GM23338 (cell line): ENCODE results near the gene ZNF665. TPM values are rescaled to one million over a fixed set of nuclear protein-coding genes. Genes with fewer than 3 reads are reported as not detected.
"Not testable (repeated sequence)": the region's sequence is repeated elsewhere in the genome, so short reads cannot be mapped to it uniquely, and the experiment has no call there.

ENCODE experiments used
- ATAC-seq: fragments of 200-7000 bp; cut with Tn5 transposase; 3 replicates; pipeline ENCODE4 v1.9.1; 2020
- DNase-seq: peaks from one replicate; pipeline ENCODE4 v3.0.0-alpha.2; 2015; ENCODE audit warnings: low spot score
- H2AFZ ChIP-seq: fragments of 200-600 bp; sonication (generic); 2 replicates; pipeline ENCODE4 v1.8.0; 2016; ENCODE audit warnings: antibody characterized with exemption, mild to moderate bottlenecking, moderate library complexity
- H3F3A ChIP-seq: fragments of 200-600 bp; sonication (generic); replicated peaks from 2 replicates; pipeline ENCODE4 v1.8.0; 2017; ENCODE audit warnings: antibody characterized with exemption, mixed run types, low read depth
- H3K27ac ChIP-seq: fragments of 200-600 bp; sonication (generic); 2 replicates; pipeline ENCODE4 v1.6.1; 2016; ENCODE audit warnings: low read depth
- H3K27me3 ChIP-seq: fragments of 200-600 bp; sonication (generic); 2 replicates; pipeline ENCODE4 v1.8.0; 2016; ENCODE audit warnings: mild to moderate bottlenecking, mixed run types, moderate library complexity; ENCODE audit not compliant: insufficient read depth
- H3K36me3 ChIP-seq: fragments of 200-600 bp; sonication (generic); 2 replicates; pipeline ENCODE4 v1.8.0; 2016; ENCODE audit warnings: mild to moderate bottlenecking; ENCODE audit not compliant: insufficient read depth
- H3K4me1 ChIP-seq: fragments of 200-600 bp; sonication (generic); 2 replicates; pipeline ENCODE4 v1.8.0; 2016; ENCODE audit warnings: mild to moderate bottlenecking, moderate library complexity; ENCODE audit not compliant: insufficient read depth
- H3K4me2 ChIP-seq: fragments of 200-600 bp; sonication (generic); 2 replicates; pipeline ENCODE4 v1.7.1; 2017; ENCODE audit warnings: mixed run types
- H3K4me3 ChIP-seq: fragments of 200-600 bp; sonication (generic); 2 replicates; pipeline ENCODE4 v1.6.1; 2016; ENCODE audit warnings: mixed run types
- H3K79me2 ChIP-seq: fragments of 200-600 bp; sonication (generic); replicated peaks from 2 replicates; pipeline ENCODE4 v1.8.0; 2017; ENCODE audit warnings: mild to moderate bottlenecking; ENCODE audit not compliant: insufficient read depth
- H3K9me2 ChIP-seq: fragments of 200-600 bp; sonication (generic); 2 replicates; pipeline ENCODE4 v1.8.0; 2017; ENCODE audit not compliant: insufficient read depth
- H4K20me1 ChIP-seq: fragments of 200-600 bp; sonication (generic); replicated peaks from 2 replicates; pipeline ENCODE4 v1.8.0; 2017; ENCODE audit warnings: mild to moderate bottlenecking; ENCODE audit not compliant: insufficient read depth
- H3K27ac Mint-ChIP-seq: 2 replicates; pipeline ENCODE4 v1.8.0; 2020; ENCODE audit warnings: inconsistent platforms, mild to moderate bottlenecking, moderate library complexity, mixed read lengths
- H3K27me3 Mint-ChIP-seq: 3 replicates; pipeline ENCODE4 v1.8.0; 2022; ENCODE audit warnings: low read depth, mild to moderate bottlenecking, moderate library complexity, mixed read lengths, inconsistent platforms; ENCODE audit not compliant: insufficient read depth, poor library complexity
- H3K36me3 Mint-ChIP-seq: 3 replicates; pipeline ENCODE4 v1.8.0; 2021; ENCODE audit warnings: low read depth, mild to moderate bottlenecking, inconsistent platforms, moderate library complexity, mixed read lengths
- H3K4me1 Mint-ChIP-seq: 3 replicates; pipeline ENCODE4 v1.8.0; 2020; ENCODE audit warnings: mild to moderate bottlenecking, inconsistent platforms, mixed read lengths
- H3K4me3 Mint-ChIP-seq: 3 replicates; pipeline ENCODE4 v1.8.0; 2021; ENCODE audit warnings: moderate library complexity, mild to moderate bottlenecking, inconsistent platforms, mixed read lengths
- H3K9me3 Mint-ChIP-seq: 3 replicates; pipeline ENCODE4 v1.8.0; 2020; ENCODE audit warnings: moderate library complexity, mild to moderate bottlenecking, inconsistent platforms, mixed read lengths
- EZH2 ChIP-seq: fragments of 200-600 bp; sonication (generic); IDR thresholded peaks from one replicate; pipeline ENCODE4 v1.8.0; 2017; ENCODE audit warnings: antibody characterized with exemption, mild to moderate bottlenecking, low read depth; ENCODE audit not compliant: unreplicated experiment
- JUNB ChIP-seq: IDR thresholded peaks from one replicate; pipeline ENCODE4 v1.6.1; 2016; ENCODE audit warnings: antibody characterized with exemption; ENCODE audit not compliant: unreplicated experiment
- NANOG ChIP-seq: IDR thresholded peaks from 2 replicates; pipeline ENCODE4 v1.6.1; 2016; ENCODE audit warnings: antibody characterized with exemption, borderline replicate concordance
- POLR2AphosphoS5 ChIP-seq: IDR thresholded peaks from 2 replicates; pipeline ENCODE4 v1.6.1; 2016; ENCODE audit warnings: antibody characterized with exemption, low read depth
- polyA plus RNA-seq: library from polyadenylated mRNA; unstranded; fragments of >200 nt; fragmentation: Nextera tagmentation; extraction: Ambion mirVana; gene quantifications from 2 replicates; pipeline ENCODE4 v1.2.1, GENCODE V29; 2016
- total RNA-seq: library from RNA; depleted of rRNA; stranded (reverse); fragments of >200 nt; shearing (Covaris generic); gene quantifications from 2 replicates; pipeline ENCODE4 v1.2.3, GENCODE V29; 2014
- TF ChIP-seq, protein P1 (sequence below): fragments of 250-450 bp; sonication (Bioruptor Pico); IDR thresholded peaks from 2 replicates; pipeline ENCODE4 v1.5.0; 2020; ENCODE audit warnings: mild to moderate bottlenecking, moderate library complexity
- TF ChIP-seq, protein P2 (sequence below), 2 experiments: fragments of 200-600 bp in 1 of 2; sonication (generic) in 1 of 2; conservative IDR thresholded peaks; 2 replicates each; pipeline versions ENCODE4 v1.5.1 to v1.6.1; 2016 to 2017; ENCODE audit warnings: antibody characterized with exemption in 2 of 2, low read depth in 2 of 2, mild to moderate bottlenecking in 2 of 2, moderate library complexity in 1 of 2

ZNF665 gene
- total and polyA plus RNA-seq, 2 experiments from 2014 or later, result 3.1 to 3.5 TPM

DNA sequence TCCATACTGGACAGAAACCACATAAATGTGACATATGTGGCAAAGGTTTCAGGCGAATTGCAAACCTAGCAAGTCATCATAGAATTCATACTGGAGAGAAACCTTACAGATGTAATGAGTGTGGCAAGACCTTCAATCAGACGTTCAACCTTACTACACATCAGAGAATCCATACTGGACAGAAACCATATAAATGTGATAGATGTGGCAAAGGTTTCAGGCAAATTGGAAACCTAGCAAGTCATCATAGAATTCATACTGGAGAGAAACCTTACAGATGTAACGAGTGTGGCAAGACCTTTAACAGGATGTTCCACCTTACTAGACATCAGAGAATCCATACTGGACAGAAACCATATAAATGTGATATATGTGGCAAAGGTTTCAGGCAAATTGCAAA is 18.4 kb upstream of the ZNF665 start:
- ATAC-seq, H3K79me2 ChIP-seq, H3K27me3 Mint-ChIP-seq, H3K4me1 Mint-ChIP-seq, H3F3A ChIP-seq, H3K9me2 ChIP-seq, H3K4me1 ChIP-seq, DNase-seq, H3K4me3 ChIP-seq, H3K27me3 ChIP-seq, H3K4me2 ChIP-seq, H3K27ac Mint-ChIP-seq, H3K4me3 Mint-ChIP-seq, H3K27ac ChIP-seq, H4K20me1 ChIP-seq, H2AFZ ChIP-seq: not testable (repeated sequence)
- peaks cover 87% of the 10 kb centered on the region for H3K36me3 Mint-ChIP-seq
- peaks cover 100% of the 10 kb centered on the region for H3K9me3 Mint-ChIP-seq
- H3K36me3 ChIP-seq, result peaks cover 30% of the 10 kb centered on the region

DNA sequence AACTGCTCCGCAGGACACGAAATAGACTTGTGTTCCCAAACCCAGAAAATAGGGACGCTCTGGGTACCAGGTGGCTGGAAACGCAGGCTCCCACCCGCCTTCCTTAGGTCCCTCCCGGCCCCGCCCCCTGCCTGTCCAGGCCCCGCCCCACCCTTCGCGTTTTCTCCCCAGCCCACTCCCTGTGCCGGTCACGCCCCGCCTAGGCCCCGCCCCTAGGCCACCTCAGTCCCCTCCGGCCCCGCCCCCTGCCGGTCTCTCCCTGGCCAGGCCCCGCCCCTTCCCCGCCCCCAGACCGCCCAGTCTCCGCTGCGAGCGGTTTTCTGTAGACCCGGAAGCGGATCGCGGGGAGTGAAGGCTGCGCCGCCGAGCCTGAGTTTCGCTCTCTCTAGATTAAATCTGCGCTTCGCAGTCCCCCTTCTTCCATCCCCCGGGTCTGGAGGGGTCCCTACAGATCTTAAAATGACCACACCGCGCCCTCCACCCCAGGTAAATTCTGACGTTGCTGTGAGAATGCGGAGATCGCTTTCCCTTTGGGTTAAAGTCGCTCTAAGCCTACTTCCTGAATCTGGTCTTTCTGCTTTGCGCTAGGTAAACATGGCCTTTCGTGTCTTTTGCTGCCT is 3.7 kb upstream of the ZNF665 start:
- Mint-ChIP-seq H3K27me3 (peaks cover 30% of the 10 kb centered on the region), H3K27ac (peak overlapping the region; percentile 78; the same call in 1 of the 2 replicates)

More for the DNA sequence above, 3.7 kb upstream of the ZNF665 start:
- TF ChIP-seq POLR2AphosphoS5 (peak; percentile 76), NANOG (no peak), EZH2 (no peak), JUNB (no peak)
- TF ChIP-seq, protein P1, sequence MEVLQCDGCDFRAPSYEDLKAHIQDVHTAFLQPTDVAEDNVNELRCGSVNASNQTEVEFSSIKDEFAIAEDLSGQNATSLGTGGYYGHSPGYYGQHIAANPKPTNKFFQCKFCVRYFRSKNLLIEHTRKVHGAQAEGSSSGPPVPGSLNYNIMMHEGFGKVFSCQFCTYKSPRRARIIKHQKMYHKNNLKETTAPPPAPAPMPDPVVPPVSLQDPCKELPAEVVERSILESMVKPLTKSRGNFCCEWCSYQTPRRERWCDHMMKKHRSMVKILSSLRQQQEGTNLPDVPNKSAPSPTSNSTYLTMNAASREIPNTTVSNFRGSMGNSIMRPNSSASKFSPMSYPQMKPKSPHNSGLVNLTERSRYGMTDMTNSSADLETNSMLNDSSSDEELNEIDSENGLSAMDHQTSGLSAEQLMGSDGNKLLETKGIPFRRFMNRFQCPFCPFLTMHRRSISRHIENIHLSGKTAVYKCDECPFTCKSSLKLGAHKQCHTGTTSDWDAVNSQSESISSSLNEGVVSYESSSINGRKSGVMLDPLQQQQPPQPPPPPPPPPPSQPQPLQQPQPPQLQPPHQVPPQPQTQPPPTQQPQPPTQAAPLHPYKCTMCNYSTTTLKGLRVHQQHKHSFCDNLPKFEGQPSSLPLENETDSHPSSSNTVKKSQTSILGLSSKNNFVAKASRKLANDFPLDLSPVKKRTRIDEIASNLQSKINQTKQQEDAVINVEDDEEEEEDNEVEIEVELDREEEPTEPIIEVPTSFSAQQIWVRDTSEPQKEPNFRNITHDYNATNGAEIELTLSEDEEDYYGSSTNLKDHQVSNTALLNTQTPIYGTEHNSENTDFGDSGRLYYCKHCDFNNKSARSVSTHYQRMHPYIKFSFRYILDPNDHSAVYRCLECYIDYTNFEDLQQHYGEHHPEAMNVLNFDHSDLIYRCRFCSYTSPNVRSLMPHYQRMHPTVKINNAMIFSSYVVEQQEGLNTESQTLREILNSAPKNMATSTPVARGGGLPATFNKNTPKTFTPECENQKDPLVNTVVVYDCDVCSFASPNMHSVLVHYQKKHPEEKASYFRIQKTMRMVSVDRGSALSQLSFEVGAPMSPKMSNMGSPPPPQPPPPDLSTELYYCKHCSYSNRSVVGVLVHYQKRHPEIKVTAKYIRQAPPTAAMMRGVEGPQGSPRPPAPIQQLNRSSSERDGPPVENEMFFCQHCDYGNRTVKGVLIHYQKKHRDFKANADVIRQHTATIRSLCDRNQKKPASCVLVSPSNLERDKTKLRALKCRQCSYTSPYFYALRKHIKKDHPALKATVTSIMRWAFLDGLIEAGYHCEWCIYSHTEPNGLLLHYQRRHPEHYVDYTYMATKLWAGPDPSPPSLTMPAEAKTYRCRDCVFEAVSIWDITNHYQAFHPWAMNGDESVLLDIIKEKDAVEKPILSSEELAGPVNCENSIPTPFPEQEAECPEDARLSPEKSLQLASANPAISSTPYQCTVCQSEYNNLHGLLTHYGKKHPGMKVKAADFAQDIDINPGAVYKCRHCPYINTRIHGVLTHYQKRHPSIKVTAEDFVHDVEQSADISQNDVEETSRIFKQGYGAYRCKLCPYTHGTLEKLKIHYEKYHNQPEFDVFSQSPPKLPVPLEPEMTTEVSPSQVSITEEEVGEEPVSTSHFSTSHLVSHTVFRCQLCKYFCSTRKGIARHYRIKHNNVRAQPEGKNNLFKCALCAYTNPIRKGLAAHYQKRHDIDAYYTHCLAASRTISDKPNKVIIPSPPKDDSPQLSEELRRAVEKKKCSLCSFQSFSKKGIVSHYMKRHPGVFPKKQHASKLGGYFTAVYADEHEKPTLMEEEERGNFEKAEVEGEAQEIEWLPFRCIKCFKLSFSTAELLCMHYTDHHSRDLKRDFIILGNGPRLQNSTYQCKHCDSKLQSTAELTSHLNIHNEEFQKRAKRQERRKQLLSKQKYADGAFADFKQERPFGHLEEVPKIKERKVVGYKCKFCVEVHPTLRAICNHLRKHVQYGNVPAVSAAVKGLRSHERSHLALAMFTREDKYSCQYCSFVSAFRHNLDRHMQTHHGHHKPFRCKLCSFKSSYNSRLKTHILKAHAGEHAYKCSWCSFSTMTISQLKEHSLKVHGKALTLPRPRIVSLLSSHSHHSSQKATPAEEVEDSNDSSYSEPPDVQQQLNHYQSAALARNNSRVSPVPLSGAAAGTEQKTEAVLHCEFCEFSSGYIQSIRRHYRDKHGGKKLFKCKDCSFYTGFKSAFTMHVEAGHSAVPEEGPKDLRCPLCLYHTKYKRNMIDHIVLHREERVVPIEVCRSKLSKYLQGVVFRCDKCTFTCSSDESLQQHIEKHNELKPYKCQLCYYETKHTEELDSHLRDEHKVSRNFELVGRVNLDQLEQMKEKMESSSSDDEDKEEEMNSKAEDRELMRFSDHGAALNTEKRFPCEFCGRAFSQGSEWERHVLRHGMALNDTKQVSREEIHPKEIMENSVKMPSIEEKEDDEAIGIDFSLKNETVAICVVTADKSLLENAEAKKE, result no peak
- TF ChIP-seq, protein P2, sequence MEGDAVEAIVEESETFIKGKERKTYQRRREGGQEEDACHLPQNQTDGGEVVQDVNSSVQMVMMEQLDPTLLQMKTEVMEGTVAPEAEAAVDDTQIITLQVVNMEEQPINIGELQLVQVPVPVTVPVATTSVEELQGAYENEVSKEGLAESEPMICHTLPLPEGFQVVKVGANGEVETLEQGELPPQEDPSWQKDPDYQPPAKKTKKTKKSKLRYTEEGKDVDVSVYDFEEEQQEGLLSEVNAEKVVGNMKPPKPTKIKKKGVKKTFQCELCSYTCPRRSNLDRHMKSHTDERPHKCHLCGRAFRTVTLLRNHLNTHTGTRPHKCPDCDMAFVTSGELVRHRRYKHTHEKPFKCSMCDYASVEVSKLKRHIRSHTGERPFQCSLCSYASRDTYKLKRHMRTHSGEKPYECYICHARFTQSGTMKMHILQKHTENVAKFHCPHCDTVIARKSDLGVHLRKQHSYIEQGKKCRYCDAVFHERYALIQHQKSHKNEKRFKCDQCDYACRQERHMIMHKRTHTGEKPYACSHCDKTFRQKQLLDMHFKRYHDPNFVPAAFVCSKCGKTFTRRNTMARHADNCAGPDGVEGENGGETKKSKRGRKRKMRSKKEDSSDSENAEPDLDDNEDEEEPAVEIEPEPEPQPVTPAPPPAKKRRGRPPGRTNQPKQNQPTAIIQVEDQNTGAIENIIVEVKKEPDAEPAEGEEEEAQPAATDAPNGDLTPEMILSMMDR (conservative IDR thresholded peaks at IDR 0.05; ENCODE audit: low read depth in 2 of 2), result no peak
- Mint-ChIP-seq H3K9me3 (peaks cover 42% of the 10 kb centered on the region), H3K36me3 (peaks cover 16% of the 10 kb centered on the region), H3K4me1 (peaks cover 23% of the 10 kb centered on the region), H3K4me3 (peak overlapping the region; percentile 90)
- Histone ChIP-seq H3K79me2 (no peaks in the 10 kb centered on the region), H3F3A (no peaks in the 10 kb centered on the region), H4K20me1 (no peaks in the 10 kb centered on the region; the same call in 1 of the 2 replicates), H3K4me2 (peak overlapping the region; percentile 97), H3K27ac (peak overlapping the region; percentile 88; the same call in 1 of the 2 replicates), H3K4me3 (peak overlapping the region; percentile 96), H2AFZ (peak overlapping the region; percentile 100), H3K36me3 (no peaks in the 10 kb centered on the region), H3K27me3 (peaks cover 12% of the 10 kb centered on the region; the same call in 1 of the 2 replicates), H3K9me2 (no peaks in the 10 kb centered on the region), H3K4me1 (peaks cover 9% of the 10 kb centered on the region; the same call in 1 of the 2 replicates)
- DNase-seq (peak; percentile 97), ATAC-seq (peak; percentile 54)
